K562 (cell line): ENCODE data around the gene C6orf89. TPM values are rescaled to one million over a fixed set of nuclear protein-coding genes. Genes with fewer than 3 reads are reported as not detected.

Experiments used
- ATAC-seq: fragments of 200-7000 bp; cut with Tn5 transposase; 3 replicates; pipeline ENCODE4 v1.9.1; 2020; ENCODE audit warnings: moderate library complexity
- BruUV-seq: library from RNA; stranded (reverse); fragments of 400-500 nt; replicated peaks from 2 replicates; lab custom pipeline; 2021; lab: Mats Ljungman, UMichigan
- CTCF ChIA-PET: fragments of 300-600 bp; formaldehyde crosslinking; extraction: SDS; loops from one replicate; lab custom pipeline; 2021; ENCODE audit warnings: low intra/inter-chr PET ratio; lab: Yijun Ruan, JAX
- POLR2A ChIA-PET: fragments of 300-600, 350-650 bp; sonication (Branson Sonifier 250); formaldehyde crosslinking; extraction: SDS; loops from one replicate; lab custom pipeline; 2021; ENCODE audit warnings: antibody characterized with exemption, inconsistent platforms; lab: Yijun Ruan, JAX
- DNase-seq, 4 experiments: peaks; one replicate each; pipeline versions ENCODE4 v3.0.0 to v3.0.0-alpha.2; 2011 to 2018; ENCODE audit warnings: low spot score in 3 of 4, mixed read lengths in 3 of 4; ENCODE audit errors: extremely low read depth in 1 of 4
- FAIRE-seq: peaks from 2 replicates; lab custom pipeline; 2011; peaks lifted over from hg19 to GRCh38; lab: Jason Lieb, UNC
- H2AFZ ChIP-seq: 2 replicates; pipeline ENCODE4 v1.6.0; 2011; ENCODE audit warnings: low read depth, low read length, control low read depth, inconsistent platforms
- H3K27ac ChIP-seq: fragments of 200-600 bp; 3 replicates; pipeline ENCODE4 v1.8.0; 2011; ENCODE audit warnings: low read depth, mild to moderate bottlenecking, control low read depth, inconsistent platforms, low read length, moderate library complexity, mixed read lengths; ENCODE audit errors: extremely low read depth
- H3K27me3 ChIP-seq, 2 experiments: fragments of 300-600 bp in 1 of 2; 2 replicates in 1 of 2; 3 replicates in 1 of 2; pipeline versions ENCODE4 v1.6.0 to v1.8.0; 2011; ENCODE audit warnings: inconsistent platforms in 2 of 2, low read length in 2 of 2, mild to moderate bottlenecking in 1 of 2, mixed read lengths in 1 of 2, moderate library complexity in 1 of 2; ENCODE audit not compliant: control insufficient read depth in 2 of 2, insufficient read depth in 2 of 2
- H3K36me3 ChIP-seq: fragments of 300-600 bp; 3 replicates; pipeline ENCODE4 v1.8.0; 2011; ENCODE audit warnings: mild to moderate bottlenecking, low read length, inconsistent platforms; ENCODE audit not compliant: control insufficient read depth, insufficient read depth
- H3K4me1 ChIP-seq, 2 experiments: fragments of 200-600 bp in 1 of 2; replicated peaks in 1 of 2; 2 replicates in 1 of 2; 3 replicates in 1 of 2; pipeline versions ENCODE4 v1.5.1 to v1.8.0; 2011; ENCODE audit warnings: inconsistent platforms in 2 of 2, low read length in 2 of 2, mild to moderate bottlenecking in 1 of 2, mixed read lengths in 1 of 2, moderate library complexity in 1 of 2; ENCODE audit not compliant: control insufficient read depth in 2 of 2, insufficient read depth in 2 of 2
- H3K4me2 ChIP-seq: 2 replicates; pipeline ENCODE4 v1.6.1; 2011; ENCODE audit warnings: low read length, control low read depth, inconsistent platforms, mixed read lengths; ENCODE audit not compliant: insufficient read depth
- H3K4me3 ChIP-seq: fragments of 200-600 bp; sonication (generic), shearing (Covaris generic); 2 replicates; pipeline ENCODE4 v1.5.1; 2016; ENCODE audit warnings: control low read depth, inconsistent platforms
- H3K79me2 ChIP-seq: fragments of 200-600 bp; 3 replicates; pipeline ENCODE4 v1.8.0; 2011; ENCODE audit warnings: low read length, inconsistent platforms; ENCODE audit not compliant: control insufficient read depth, insufficient read depth
- H3K9ac ChIP-seq, 2 experiments: 2 replicates each; pipeline versions ENCODE4 v1.6.0 to v1.6.1; 2011; ENCODE audit warnings: low read depth in 2 of 2, low read length in 2 of 2, control low read depth in 1 of 2, inconsistent platforms in 1 of 2, mild to moderate bottlenecking in 1 of 2, mixed read lengths in 1 of 2; ENCODE audit not compliant: insufficient read depth in 1 of 2
- H3K9me1 ChIP-seq: one replicate; pipeline ENCODE4 v1.6.0; 2011; ENCODE audit warnings: inconsistent platforms, mild to moderate bottlenecking, low read length, moderate library complexity; ENCODE audit not compliant: control insufficient read depth, insufficient read depth
- H3K9me3 ChIP-seq: replicated peaks from 2 replicates; pipeline ENCODE4 v1.5.1; 2011; ENCODE audit warnings: low read depth, low read length, inconsistent platforms; ENCODE audit not compliant: control insufficient read depth, insufficient read depth
- H4K20me1 ChIP-seq: replicated peaks from 2 replicates; pipeline ENCODE4 v1.6.1; 2011; ENCODE audit warnings: low read length, inconsistent platforms, mixed read lengths; ENCODE audit not compliant: control insufficient read depth, insufficient read depth
- CUX1 ChIP-seq: fragments of 200-800 bp; sonication (Bioruptor generic); IDR thresholded peaks from 2 replicates; pipeline ENCODE4 v1.6.1; 2016; ENCODE audit warnings: missing genetic modification characterization, missing compliant biosample characterization
- EWSR1 ChIP-seq: fragments of 450-650 bp; IDR thresholded peaks from 2 replicates; pipeline ENCODE4 v1.6.1; 2018; ENCODE audit warnings: borderline replicate concordance, mild to moderate bottlenecking, low read depth, moderate library complexity; ENCODE audit not compliant: partially characterized antibody
- KLF16 ChIP-seq: IDR thresholded peaks from 2 replicates; pipeline ENCODE4 v1.6.1; 2016; ENCODE audit warnings: antibody characterized with exemption
- KLF6 ChIP-seq: fragments of 250-450 bp; sonication (Bioruptor Pico); IDR thresholded peaks from 2 replicates; pipeline ENCODE4 v1.4.0; 2020; ENCODE audit warnings: mild to moderate bottlenecking, moderate library complexity, borderline replicate concordance
- NCOA4 ChIP-seq: fragments of 450-650 bp; IDR thresholded peaks from 2 replicates; pipeline ENCODE4 v1.6.1; 2018; ENCODE audit warnings: mild to moderate bottlenecking; ENCODE audit not compliant: partially characterized antibody
- NFIX ChIP-seq: fragments of 250-450 bp; sonication (Bioruptor Pico); IDR thresholded peaks from 2 replicates; pipeline ENCODE4 v1.4.0; 2020; ENCODE audit warnings: low read depth, mild to moderate bottlenecking, moderate library complexity
- REST ChIP-seq, 2 experiments: fragments of 450-650 bp; formaldehyde crosslinking in 1 of 2; IDR thresholded peaks; 2 replicates each; pipeline versions ENCODE4 v1.4.0 to v1.6.1; 2014 to 2020; ENCODE audit warnings: mild to moderate bottlenecking in 2 of 2, borderline replicate concordance in 1 of 2, low read depth in 1 of 2
- YBX1 ChIP-seq: fragments of 450-650 bp; IDR thresholded peaks from 2 replicates; pipeline ENCODE4 v1.7.1; 2016; ENCODE audit warnings: mild to moderate bottlenecking
- ZFP1 ChIP-seq: fragments of 450-650 bp; formaldehyde crosslinking; IDR thresholded peaks from 2 replicates; pipeline ENCODE4 v1.4.0; 2020; ENCODE audit warnings: mild to moderate bottlenecking, mixed read lengths
- WGBS: fragments of 100-300 bp; shearing (Covaris generic); methylation state at CpG from one replicate; pipeline ENCODE4 v1.1.6; 2016; ENCODE audit warnings: low coverage, mixed read lengths; ENCODE audit not compliant: insufficient coverage; ENCODE audit errors: missing lambda C conversion rate; 5-methylcytosine and 5-hydroxymethylcytosine counted together
- in situ Hi-C: fragments of 300-500 bp; cut with MboI; formaldehyde crosslinking; loops from 4 replicates; pipeline ENCODE4 v1.15.0; 2018; ENCODE audit warnings: inconsistent platforms, mixed read lengths
- intact Hi-C: fragments of 100-400 bp; cut with micrococcal nuclease; formaldehyde crosslinking; loops from 2 replicates; pipeline ENCODE4 v1.14.2; 2022
- polyA plus RNA-seq, 8 experiments: library from polyadenylated mRNA; depleted of rRNA in 4 of 8; stranded (reverse) in 5 of 8; unstranded in 3 of 8; fragments of >200 nt; fragmentation: Nextera tagmentation in 2 of 8; fragmentation: Illumina TruSeq in 1 of 8; extraction: Ambion mirVana in 2 of 8; extraction: Trizol in 1 of 8; gene quantifications; 2 replicates each; pipeline versions ENCODE4 v1.2.1 to v1.2.3, GENCODE V29; 2011 to 2014; ENCODE audit warnings: inconsistent platforms in 1 of 8, missing spikeins in 1 of 8
- total RNA-seq, 7 experiments: library from RNA; depleted of rRNA in 6 of 7; stranded (reverse); fragments of >200 nt in 6 of 7; fragmentation: Illumina TruSeq in 2 of 7; extraction: Trizol in 2 of 7; gene quantifications; 2 replicates each; pipeline versions ENCODE4 v1.2.1 to v1.2.3, GENCODE V29; 2011 to 2021; ENCODE audit warnings: low replicate concordance in 1 of 7

The C6orf89 gene
- total and polyA plus RNA-seq, 9 of the 15 experiments (the other 6 are each of a cell fraction or from before 2014, with no cell fraction given) = 35.2 to 111 (median 58.5) TPM

- intact Hi-C loops = no loop called here
- ChIA-PET CTCF (no interaction called here), POLR2A (interaction anchor here (1.7 kb wide), 1 partner anchor 10 kb away, joined by 7 read pairs; no protein-coding TSS in a partner anchor)
- no peaks in the 10 kb centered on the region for H4K20me1 ChIP-seq
- H2AFZ ChIP-seq = no peak overlapping the region
- H3K9me1 ChIP-seq = no peaks in the 10 kb centered on the region
- ATAC-seq (no peak), DNase-seq (no peak), FAIRE-seq (no peak)
- peaks cover 6 to 9% of the 10 kb centered on the region in 2 experiments; a peak in 3 of 5 replicates for H3K27me3 ChIP-seq
- no peak overlapping the region for H3K4me2 ChIP-seq
- no peaks in the 10 kb centered on the region for H3K9me3 ChIP-seq
- H3K36me3 ChIP-seq = no peaks in the 10 kb centered on the region
- H3K79me2 ChIP-seq = no peaks in the 10 kb centered on the region
- H3K4me3 ChIP-seq = no peak overlapping the region
- H3K9ac ChIP-seq = peak overlapping the region in 1 of 2 experiments; percentile 53; a peak in 1 of 4 replicates
- 77% methylated on average over 4 of the region's 4 CpGs for WGBS
- peaks cover 31 to 46% of the 10 kb centered on the region in 2 experiments for H3K4me1 ChIP-seq
- no peak overlapping the region for H3K27ac ChIP-seq
- in situ Hi-C loops = no loop called here
- BruUV-seq = no TSS peak
- TF ChIP-seq NFIX = no peak
- TF ChIP-seq CUX1 (CRISPR knock-in tag) = no peak
- TF ChIP-seq YBX1 = no peak
- no peak for TF ChIP-seq KLF16
- TF ChIP-seq KLF6 = no peak
- TF ChIP-seq ZFP1 (CRISPR knock-in tag) = no peak
- no peak for TF ChIP-seq NCOA4
- no peak for TF ChIP-seq EWSR1
- no peak for TF ChIP-seq REST (IDR thresholded peaks at IDR 0.05; ENCODE audit: borderline replicate concordance)
- TF ChIP-seq REST (CRISPR knock-in tag; IDR thresholded peaks at IDR 0.05; ENCODE audit: low read depth) = no peak
Observed at GRCh38 chr6:36843170-36843569, 42.6 kb upstream of the C6orf89 start.
